HepG2 (cell line): ENCODE results near the gene TKFC. TPM values are rescaled to one million over a fixed set of nuclear protein-coding genes. Genes with fewer than 3 reads are reported as not detected.

Experiments
- ATF3 ChIP-seq: sonication (generic); formaldehyde crosslinking; IDR thresholded peaks from 2 replicates; pipeline ENCODE4 v1.4.0; 2020; ENCODE audit warnings: missing genetic modification reagents
- ATRX ChIP-seq: sonication (generic); formaldehyde crosslinking; IDR thresholded peaks from 2 replicates; pipeline ENCODE4 v1.4.0; 2020; ENCODE audit warnings: missing genetic modification reagents, borderline replicate concordance
- HMGXB4 ChIP-seq, 2 experiments: sonication (generic) in 1 of 2; formaldehyde crosslinking in 1 of 2; IDR thresholded peaks; 2 replicates each; pipeline versions ENCODE4 v1.4.0 to v1.6.1; 2018 to 2020; ENCODE audit warnings: missing genetic modification reagents in 2 of 2, borderline replicate concordance in 1 of 2, low read depth in 1 of 2, mild to moderate bottlenecking in 1 of 2, missing biosample characterization in 1 of 2
- HNRNPL ChIP-seq: fragments of 200-400 bp; formaldehyde crosslinking; IDR thresholded peaks from 2 replicates; pipeline ENCODE4 v1.6.1; 2017; ENCODE audit warnings: mild to moderate bottlenecking, low read depth, low read length
- IKZF4 ChIP-seq: sonication (generic); formaldehyde crosslinking; IDR thresholded peaks from 2 replicates; pipeline ENCODE4 v1.5.1; 2020; ENCODE audit warnings: borderline replicate concordance, mild to moderate bottlenecking, low read depth, missing genetic modification reagents; ENCODE audit errors: not compliant biosample characterization
- ISL2 ChIP-seq: sonication (generic); formaldehyde crosslinking; IDR thresholded peaks from 2 replicates; pipeline ENCODE4 v1.5.0; 2020; ENCODE audit warnings: missing genetic modification reagents
- KDM5A ChIP-seq: fragments of 200-600 bp; sonication (generic); IDR thresholded peaks from 2 replicates; pipeline ENCODE4 v1.7.0; 2018; ENCODE audit warnings: antibody characterized with exemption, mild to moderate bottlenecking, low read length, borderline replicate concordance
- MLX ChIP-seq: IDR thresholded peaks from 2 replicates; pipeline ENCODE4 v1.6.1; 2016
- PATZ1 ChIP-seq: sonication (generic); formaldehyde crosslinking; IDR thresholded peaks from 2 replicates; pipeline ENCODE4 v1.4.0; 2020; ENCODE audit warnings: missing genetic modification reagents
- POLR2A ChIP-seq, 2 experiments: IDR thresholded peaks; 2 replicates each; pipeline ENCODE4 v1.6.1; 2011; ENCODE audit warnings: low read depth in 2 of 2, low read length in 2 of 2, mild to moderate bottlenecking in 1 of 2, moderate library complexity in 1 of 2; ENCODE audit not compliant: insufficient read depth in 1 of 2
- RARA ChIP-seq: IDR thresholded peaks from 2 replicates; pipeline ENCODE4 v1.6.1; 2016; ENCODE audit warnings: missing genetic modification reagents, missing compliant biosample characterization
- RFX1 ChIP-seq: fragments of 450-650 bp; IDR thresholded peaks from 2 replicates; pipeline ENCODE4 v1.6.1; 2017
- RORA ChIP-seq: sonication (generic); formaldehyde crosslinking; IDR thresholded peaks from 2 replicates; pipeline ENCODE4 v1.5.0; 2020; ENCODE audit warnings: mild to moderate bottlenecking, missing genetic modification reagents, moderate library complexity
- SRSF4 ChIP-seq: fragments of 200-400 bp; formaldehyde crosslinking; IDR thresholded peaks from one replicate; pipeline ENCODE4 v1.6.1; 2018; ENCODE audit warnings: mild to moderate bottlenecking, low read depth, low read length, moderate library complexity; ENCODE audit not compliant: poor library complexity, severe bottlenecking
- USF2 ChIP-seq, 2 experiments: sonication (generic) in 1 of 2; formaldehyde crosslinking in 1 of 2; IDR thresholded peaks; 2 replicates each; pipeline versions ENCODE4 v1.5.1 to v1.6.1; 2011 to 2020; ENCODE audit warnings: borderline replicate concordance in 1 of 2, low read depth in 1 of 2, low read length in 1 of 2, mild to moderate bottlenecking in 1 of 2, missing genetic modification reagents in 1 of 2, moderate library complexity in 1 of 2
- ZBTB8A ChIP-seq: sonication (generic); formaldehyde crosslinking; IDR thresholded peaks from 2 replicates; pipeline ENCODE4 v1.4.0; 2020; ENCODE audit warnings: mild to moderate bottlenecking, low read depth, missing genetic modification reagents, borderline replicate concordance
- ZNF256 ChIP-seq: sonication (generic); formaldehyde crosslinking; conservative IDR thresholded peaks from 2 replicates; pipeline ENCODE4 v1.4.0; 2020; ENCODE audit warnings: missing genetic modification reagents
- ZNF333 ChIP-seq: sonication (generic); formaldehyde crosslinking; IDR thresholded peaks from 2 replicates; pipeline ENCODE4 v1.4.0; 2020; ENCODE audit warnings: mild to moderate bottlenecking, missing genetic modification reagents, borderline replicate concordance
- ZNF710 ChIP-seq: sonication (generic); formaldehyde crosslinking; IDR thresholded peaks from 2 replicates; pipeline ENCODE4 v1.5.0; 2020; ENCODE audit warnings: mild to moderate bottlenecking, missing genetic modification reagents, borderline replicate concordance
- polyA plus RNA-seq, 8 experiments: library from polyadenylated mRNA; depleted of rRNA in 3 of 8; stranded (reverse) in 7 of 8; unstranded in 1 of 8; fragments of >200 nt; fragmentation: Illumina TruSeq in 4 of 8; extraction: Trizol in 4 of 8; gene quantifications; 2 replicates each; pipeline versions ENCODE4 v1.2.1 to v1.2.3, GENCODE V29; 2011 to 2016; ENCODE audit warnings: low read depth in 4 of 8, missing spikeins in 1 of 8, mixed read lengths in 1 of 8; ENCODE audit not compliant: insufficient read depth in 1 of 8
- total RNA-seq, 5 experiments: library from RNA; depleted of rRNA; stranded (reverse); fragments of >200 nt; fragmentation: Illumina TruSeq; extraction: Trizol; gene quantifications; 2 replicates each; pipeline ENCODE4 v1.2.3, GENCODE V29; 2016; ENCODE audit warnings: low read depth in 1 of 5

Gene TKFC
- total and polyA plus RNA-seq, 2 of the 13 experiments (the other 11 are each of a cell fraction or from before 2014, with no cell fraction given) = 147 to 197 TPM

GRCh38 chr11:61336171-61336935 lies 3.3 kb downstream of the TKFC start (continued):
- no peak for TF ChIP-seq PATZ1 (CRISPR knock-in tag)
- no peak for TF ChIP-seq HNRNPL
- TF ChIP-seq POLR2A (IDR thresholded peaks at IDR 0.05; ENCODE audit: insufficient read depth in 1 of 2, low read depth in 2 of 2, low read length in 2 of 2) = peak; percentile 13 to 50; a peak in 2 of 4 replicates
- no peak for TF ChIP-seq RORA
- peak; percentile 69 to 85; a peak in 3 of 4 replicates for TF ChIP-seq HMGXB4 (CRISPR knock-in tag; IDR thresholded peaks at IDR 0.05; ENCODE audit: borderline replicate concordance in 1 of 2, low read depth in 1 of 2)
- no peak for TF ChIP-seq RFX1
- TF ChIP-seq ZBTB8A (CRISPR knock-in tag) = no peak
- TF ChIP-seq ZNF333 = no peak
- 0 out of 2 replicates have a peak, but pooled peaks have one; percentile 35 for TF ChIP-seq ZNF710 (CRISPR knock-in tag)
- TF ChIP-seq RARA (CRISPR knock-in tag) = no peak
- TF ChIP-seq IKZF4 = no peak
- TF ChIP-seq ISL2 (CRISPR knock-in tag) = no peak
- TF ChIP-seq ATF3 (CRISPR knock-in tag) = no peak
- TF ChIP-seq ATRX (CRISPR knock-in tag) = no peak
- TF ChIP-seq USF2 (IDR thresholded peaks at IDR 0.05; ENCODE audit: low read depth, low read length) = no peak
- no peak for TF ChIP-seq USF2 (CRISPR knock-in tag; IDR thresholded peaks at IDR 0.05; ENCODE audit: borderline replicate concordance)
- TF ChIP-seq MLX (CRISPR knock-in tag) = 0 out of 2 replicates have a peak, but pooled peaks have one; percentile 37
- no peak for TF ChIP-seq KDM5A
- no peak for TF ChIP-seq ZNF256 (CRISPR knock-in tag)
- no peak for TF ChIP-seq SRSF4
